HAP-1 (cell line): ENCODE measurements around the gene GIPC3.
"Not testable (repeated sequence)": the region's sequence is repeated elsewhere in the genome, so short reads cannot be mapped to it uniquely, and the experiment has no call there.

Experiments used
- DNase-seq, 2 experiments: peaks; one replicate each; pipeline ENCODE4 v3.0.0-alpha.2; 2016 to 2020; ENCODE audit warnings: low spot score in 2 of 2
- H3K27me3 ChIP-seq: fragments of 250-450 bp; sonication (Bioruptor Pico); 2 replicates; pipeline ENCODE4 v1.5.1; 2020; ENCODE audit warnings: low read depth, mild to moderate bottlenecking, moderate library complexity
- H3K36me3 ChIP-seq: fragments of 250-450 bp; sonication (Bioruptor Pico); replicated peaks from 2 replicates; pipeline ENCODE4 v1.5.1; 2020; ENCODE audit warnings: mild to moderate bottlenecking
- H3K4me1 ChIP-seq: fragments of 250-450 bp; sonication (Bioruptor Pico); 2 replicates; pipeline ENCODE4 v1.5.1; 2020; ENCODE audit warnings: mild to moderate bottlenecking
- H3K4me3 ChIP-seq: fragments of 250-450 bp; sonication (Bioruptor Pico); 2 replicates; pipeline ENCODE4 v1.5.1; 2020; ENCODE audit warnings: mild to moderate bottlenecking, moderate library complexity
- H3K9me3 ChIP-seq: fragments of 250-450 bp; sonication (Bioruptor Pico); 2 replicates; pipeline ENCODE4 v1.5.1; 2020; ENCODE audit warnings: mild to moderate bottlenecking, moderate library complexity
- in situ Hi-C: fragments of 300-500 bp; cut with MboI; formaldehyde crosslinking; loops from 3 replicates; pipeline ENCODE4 v1.14.3; 2020; ENCODE audit warnings: low sequenced_read_pairs, inconsistent platforms, mixed read lengths

Gene GIPC3

GRCh38 chr19:3556978-3557460, 28.3 kb upstream of the GIPC3 start:
- no peaks in the 10 kb centered on the region for H3K27me3 ChIP-seq
- in situ Hi-C loops = no loop called here
- H3K9me3 ChIP-seq = no peaks in the 10 kb centered on the region
- 0 out of 2 replicates have a peak, but pooled peaks cover 3% of the 10 kb centered on the region for H3K4me1 ChIP-seq
- peak in 1 of 2 experiments; percentile 58 for DNase-seq
- no peaks in the 10 kb centered on the region; the same call in 1 of the 2 replicates for H3K36me3 ChIP-seq
- peak overlapping the region; percentile 61 for H3K4me3 ChIP-seq

GRCh38 chr19:3557461-3558248, 27.6 kb upstream of the GIPC3 start, which contains the start of gene MFSD12:
Gene MFSD12 (minus strand): TSS chr19:3557586. CDS start chr19:3557403, 183 bp downstream.
- Histone ChIP-seq H3K9me3 (no peaks in the 10 kb centered on the region), H3K4me1 (0 out of 2 replicates have a peak, but pooled peaks cover 3% of the 10 kb centered on the region), H3K4me3 (peak within 1 kb of the TSS; percentile 61), H3K36me3 (no peaks in the 10 kb centered on the region; the same call in 1 of the 2 replicates), H3K27me3 (no peaks in the 10 kb centered on the region)
- in situ Hi-C loops = no loop called here
- DNase-seq = peak; percentile 83 to 97

- Histone ChIP-seq H3K4me1 (no peaks in the 10 kb centered on the region), H3K27me3 (no peaks in the 10 kb centered on the region), H3K4me3 (no peak overlapping the region), H3K9me3 (no peaks in the 10 kb centered on the region), H3K36me3 (no peaks in the 10 kb centered on the region)
- no peak for DNase-seq
- in situ Hi-C loops = no loop called here
Observed at GRCh38 chr19:3563709-3564524, 21.4 kb upstream of the GIPC3 start.

- no peaks in the 10 kb centered on the region for H3K27me3 ChIP-seq
- H3K4me3 ChIP-seq = no peak overlapping the region
- no peaks in the 10 kb centered on the region for H3K9me3 ChIP-seq
- in situ Hi-C loops = no loop called here
- H3K4me1 ChIP-seq = no peaks in the 10 kb centered on the region
- DNase-seq = no peak
- H3K36me3 ChIP-seq = no peaks in the 10 kb centered on the region
Observed at GRCh38 chr19:3565139-3565538, 20.1 kb upstream of the GIPC3 start.

- H3K27me3 ChIP-seq, DNase-seq, H3K36me3 ChIP-seq, in situ Hi-C loops, H3K4me1 ChIP-seq, H3K4me3 ChIP-seq, H3K9me3 ChIP-seq: not testable (repeated sequence)
Observed at GRCh38 chr19:3570042-3570441, 15.2 kb upstream of the GIPC3 start.

- no peaks in the 10 kb centered on the region for H3K9me3 ChIP-seq
Observed at GRCh38 chr19:3570606-3571011, 14.7 kb upstream of the GIPC3 start.

GRCh38 chr19:3572132-3572854, 13.0 kb upstream of the GIPC3 start:
- Histone ChIP-seq H3K4me1 (peaks cover 4% of the 10 kb centered on the region), H3K4me3 (peak overlapping the region; percentile 91), H3K36me3 (peaks cover 22% of the 10 kb centered on the region), H3K9me3 (no peaks in the 10 kb centered on the region), H3K27me3 (no peaks in the 10 kb centered on the region)
- in situ Hi-C loops = no loop called here
- DNase-seq = peak; percentile 99 to 100

More at GRCh38 chr19:3570606-3571011, 14.7 kb upstream of the GIPC3 start:
- in situ Hi-C loops = no loop called here
- Histone ChIP-seq H3K4me3 (no peak overlapping the region), H3K27me3 (no peaks in the 10 kb centered on the region), H3K4me1 (peaks cover 4% of the 10 kb centered on the region), H3K36me3 (peaks cover 14% of the 10 kb centered on the region)
- no peak for DNase-seq

GRCh38 chr19:3572855-3573161, 12.5 kb upstream of the GIPC3 start, which contains the start of gene HMG20B:
Gene HMG20B (plus strand): TSS chr19:3572944. CDS start chr19:3573310, 366 bp downstream.
- no peak for DNase-seq
- in situ Hi-C loops = no loop called here
- H3K36me3 ChIP-seq = peaks cover 22% of the 10 kb centered on the region
- peaks cover 4% of the 10 kb centered on the region for H3K4me1 ChIP-seq
- H3K9me3 ChIP-seq = no peaks in the 10 kb centered on the region
- H3K4me3 ChIP-seq = peak within 1 kb of the TSS; percentile 91
- H3K27me3 ChIP-seq = no peaks in the 10 kb centered on the region

- peaks cover 4% of the 10 kb centered on the region for H3K4me1 ChIP-seq
- in situ Hi-C loops = no loop called here
- H3K4me3 ChIP-seq = peak overlapping the region; percentile 91
- no peaks in the 10 kb centered on the region for H3K9me3 ChIP-seq
- H3K36me3 ChIP-seq = peaks cover 22% of the 10 kb centered on the region
- peak in 1 of 2 experiments; percentile 49 for DNase-seq
- no peaks in the 10 kb centered on the region for H3K27me3 ChIP-seq
Observed at GRCh38 chr19:3573162-3573857, 12.0 kb upstream of the GIPC3 start.

- no peaks in the 10 kb centered on the region for H3K27me3 ChIP-seq
- peak overlapping the region; percentile 91 for H3K4me3 ChIP-seq
- H3K36me3 ChIP-seq = peaks cover 22% of the 10 kb centered on the region
- DNase-seq = peak; percentile 93 to 100
- peaks cover 4% of the 10 kb centered on the region for H3K4me1 ChIP-seq
- in situ Hi-C loops = no loop called here
- H3K9me3 ChIP-seq = no peaks in the 10 kb centered on the region
Observed at GRCh38 chr19:3573858-3574637, 11.2 kb upstream of the GIPC3 start.

GRCh38 chr19:3575260-3575741, 10.0 kb upstream of the GIPC3 start:
- no peaks in the 10 kb centered on the region for H3K27me3 ChIP-seq
- no peak overlapping the region for H3K4me3 ChIP-seq
- H3K36me3 ChIP-seq = peaks cover 22% of the 10 kb centered on the region
- H3K4me1 ChIP-seq = peaks cover 4% of the 10 kb centered on the region
- DNase-seq = peak; percentile 10 to 72
- in situ Hi-C loops = no loop called here
- H3K9me3 ChIP-seq = no peaks in the 10 kb centered on the region

GRCh38 chr19:3575949-3576673, 9.2 kb upstream of the GIPC3 start:
- Histone ChIP-seq H3K27me3 (no peaks in the 10 kb centered on the region), H3K9me3 (no peaks in the 10 kb centered on the region), H3K4me3 (no peak overlapping the region), H3K4me1 (peaks cover 4% of the 10 kb centered on the region), H3K36me3 (peaks cover 22% of the 10 kb centered on the region)
- in situ Hi-C loops = no loop called here
- no peak for DNase-seq
